Kidney (tissue), 14 donors: Measurements from ENCODE around the gene FUS. TPM values are rescaled to one million over a fixed set of nuclear protein-coding genes. Genes with fewer than 3 reads are reported as not detected.
"Not testable (repeated sequence)": the region's sequence is repeated elsewhere in the genome, so short reads cannot be mapped to it uniquely, and the experiment has no call there.

Source experiments
- DNase-seq, 5 donors: peaks; one replicate each; pipeline ENCODE4 v3.0.0-alpha.2; 2013 to 2020
- FAIRE-seq: peaks from 2 replicates; lab custom pipeline; 2012; peaks lifted over from hg19 to GRCh38; lab: Jason Lieb, UNC
- H3K27ac ChIP-seq, 2 donors: one replicate each; pipeline ENCODE4 v1.7.0; 2013; ENCODE audit warnings: low read depth in 2 of 2, low read length in 2 of 2, inconsistent platforms in 1 of 2
- H3K27me3 ChIP-seq: one replicate; pipeline ENCODE4 v1.7.1; 2013; ENCODE audit warnings: low read length, inconsistent platforms; ENCODE audit not compliant: control insufficient read depth, insufficient read depth
- H3K36me3 ChIP-seq, 3 donors: one replicate each; pipeline versions ENCODE4 v1.7.0 to v1.7.1; 2013; ENCODE audit warnings: low read length in 3 of 3, control low read depth in 1 of 3, inconsistent platforms in 1 of 3; ENCODE audit not compliant: insufficient read depth in 3 of 3, control insufficient read depth in 2 of 3
- H3K4me1 ChIP-seq, 3 donors: one replicate each; pipeline versions ENCODE4 v1.7.0 to v1.7.1; 2013; ENCODE audit warnings: low read length in 3 of 3, inconsistent platforms in 1 of 3, low read depth in 1 of 3; ENCODE audit not compliant: control insufficient read depth in 2 of 3, insufficient read depth in 2 of 3
- H3K4me3 ChIP-seq, 3 donors: one replicate each; pipeline versions ENCODE4 v1.7.0 to v1.8.1; 2013; ENCODE audit warnings: low read length in 3 of 3, control low read depth in 1 of 3, inconsistent platforms in 1 of 3
- H3K9ac ChIP-seq, 3 donors: one replicate each; pipeline versions ENCODE4 v1.7.0 to v1.7.1; 2013; ENCODE audit warnings: low read length in 3 of 3, control low read depth in 1 of 3, inconsistent platforms in 1 of 3
- H3K9me3 ChIP-seq, 3 donors: one replicate each; pipeline versions ENCODE4 v1.7.0 to v1.7.1; 2013; ENCODE audit warnings: low read length in 3 of 3, control low read depth in 1 of 3, inconsistent platforms in 1 of 3; ENCODE audit not compliant: control insufficient read depth in 2 of 3, insufficient read depth in 1 of 3
- intact Hi-C: fragments of 100-400 bp; cut with DNase I; formaldehyde crosslinking; loops from one replicate; pipeline ENCODE4 v1.11.1; 2022
- polyA plus RNA-seq: library from polyadenylated mRNA; stranded (reverse); fragments of 350-450 nt; fragmentation: Illumina TruSeq; extraction: RNeasy Lipid Tissue Mini Kit (QIAGEN cat#74804); gene quantifications from one replicate; pipeline ENCODE4 v1.2.3, GENCODE V29; 2014; ENCODE audit warnings: low read depth, low replicate concordance; ENCODE audit not compliant: insufficient read depth
- total RNA-seq: library from RNA; stranded (reverse); fragmentation: NEBNext Ultra II Directional; extraction: Animal tissue kit (Norgen Biotek cat#: 25700); gene quantifications from one replicate; pipeline ENCODE4 v1.2.1, GENCODE V29; 2021
- TF ChIP-seq, protein P1 (sequence below): IDR thresholded peaks from 3 replicates; pipeline ENCODE4 v1.5.1; 2012; ENCODE audit warnings: mild to moderate bottlenecking, moderate library complexity, borderline replicate concordance; ENCODE audit not compliant: insufficient read depth; ENCODE audit errors: extremely low read depth
- donor health status: control.
- donor health status: control.
- donor health status: control.
- donor health status: control.
- donor health status: control.
- donor health status: DM: yes; HTN: yes; CAD: no.
- donor health status: Normal renal cell carcinoma (clear cell type).

FUS gene
- total and polyA plus RNA-seq, 2 donors from 2014 or later, result 180 to 333 TPM

DNA sequence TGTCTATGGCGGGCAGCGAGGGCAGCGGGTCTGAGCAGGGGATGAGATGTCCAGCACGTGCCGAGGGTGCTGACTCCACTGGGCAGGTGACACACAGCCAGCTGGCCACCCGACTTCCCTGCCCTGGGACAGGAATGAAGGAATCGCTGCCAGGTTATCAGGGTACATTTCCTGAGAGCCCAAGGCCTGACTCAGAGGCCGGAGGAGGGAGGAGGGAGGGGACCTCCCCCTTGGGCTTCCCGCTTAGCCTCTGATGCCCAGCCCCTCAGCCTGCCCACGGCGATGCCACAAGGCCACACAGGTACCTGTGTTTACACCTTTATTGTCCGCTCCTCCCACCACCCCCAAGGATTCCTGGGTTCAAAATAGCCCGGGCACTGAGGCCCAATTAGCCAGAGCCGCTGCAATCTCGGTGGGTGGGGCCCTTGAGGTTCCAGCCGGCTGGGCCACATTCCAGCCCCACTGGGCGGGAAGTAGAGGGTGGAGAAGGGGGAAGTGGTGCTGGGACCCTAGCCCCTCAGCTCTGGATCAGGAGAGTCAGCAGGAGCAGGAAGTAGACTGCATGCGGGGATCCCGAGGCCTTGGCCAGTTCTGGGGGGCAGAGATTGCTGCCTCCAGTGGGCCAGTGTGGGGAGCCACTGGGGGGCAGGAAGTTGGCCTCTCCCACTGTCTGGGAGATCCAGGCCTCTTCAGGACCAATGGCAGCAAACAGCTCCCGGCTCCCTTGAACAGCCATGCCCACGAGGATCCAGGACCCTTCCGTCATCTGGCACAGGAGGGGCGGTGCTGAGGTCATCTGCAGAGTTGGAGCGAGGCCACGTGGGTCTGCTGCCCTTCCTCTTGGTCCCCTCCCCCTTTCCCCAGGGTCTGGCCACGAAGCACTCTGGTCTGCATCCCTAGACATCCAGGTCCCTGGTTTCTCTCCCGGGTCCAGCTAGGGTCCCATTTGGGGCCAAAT, 41.0 kb upstream of the FUS start:
- DNase-seq (peak; percentile 45 to 95 (median 70)), FAIRE-seq (no peak)
- H3K4me3 ChIP-seq, result no peak overlapping the region
- no peaks in the 10 kb centered on the region for H3K36me3 ChIP-seq
- intact Hi-C loops, result no loop called here
- TF ChIP-seq, protein P1, sequence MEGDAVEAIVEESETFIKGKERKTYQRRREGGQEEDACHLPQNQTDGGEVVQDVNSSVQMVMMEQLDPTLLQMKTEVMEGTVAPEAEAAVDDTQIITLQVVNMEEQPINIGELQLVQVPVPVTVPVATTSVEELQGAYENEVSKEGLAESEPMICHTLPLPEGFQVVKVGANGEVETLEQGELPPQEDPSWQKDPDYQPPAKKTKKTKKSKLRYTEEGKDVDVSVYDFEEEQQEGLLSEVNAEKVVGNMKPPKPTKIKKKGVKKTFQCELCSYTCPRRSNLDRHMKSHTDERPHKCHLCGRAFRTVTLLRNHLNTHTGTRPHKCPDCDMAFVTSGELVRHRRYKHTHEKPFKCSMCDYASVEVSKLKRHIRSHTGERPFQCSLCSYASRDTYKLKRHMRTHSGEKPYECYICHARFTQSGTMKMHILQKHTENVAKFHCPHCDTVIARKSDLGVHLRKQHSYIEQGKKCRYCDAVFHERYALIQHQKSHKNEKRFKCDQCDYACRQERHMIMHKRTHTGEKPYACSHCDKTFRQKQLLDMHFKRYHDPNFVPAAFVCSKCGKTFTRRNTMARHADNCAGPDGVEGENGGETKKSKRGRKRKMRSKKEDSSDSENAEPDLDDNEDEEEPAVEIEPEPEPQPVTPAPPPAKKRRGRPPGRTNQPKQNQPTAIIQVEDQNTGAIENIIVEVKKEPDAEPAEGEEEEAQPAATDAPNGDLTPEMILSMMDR, result no peak
- H3K9me3 ChIP-seq, result no peaks in the 10 kb centered on the region
- H3K9ac ChIP-seq, result peak overlapping the region in 1 of 3 donors; percentile 26
- no peaks in the 10 kb centered on the region for H3K27me3 ChIP-seq
- H3K4me1 ChIP-seq, result peaks cover 0 to 28% (median 18%) of the 10 kb centered on the region in 3 donors
- peak overlapping the region; percentile 45 to 71 for H3K27ac ChIP-seq

DNA sequence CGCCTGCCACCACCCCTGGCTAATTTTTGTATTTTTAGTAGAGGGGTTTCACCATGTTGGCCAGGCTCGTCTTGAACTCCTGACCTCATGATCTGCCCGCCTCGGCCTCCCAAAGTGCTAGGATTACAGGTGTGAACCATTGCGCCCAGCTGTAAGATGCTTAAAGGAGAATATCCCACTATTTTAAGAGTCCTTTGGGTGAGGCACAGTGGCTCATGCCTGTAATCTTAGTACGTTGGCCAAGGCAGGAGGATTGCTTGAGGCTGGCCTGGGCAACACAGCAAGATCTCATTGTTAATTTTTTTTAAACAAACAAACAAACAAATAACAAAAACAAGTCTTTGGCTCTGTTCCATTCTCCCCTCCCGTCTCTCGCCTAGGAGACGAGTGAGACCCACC, 38.9 kb upstream of the FUS start:
- H3K36me3 ChIP-seq, FAIRE-seq, intact Hi-C loops, H3K4me3 ChIP-seq, H3K27me3 ChIP-seq, DNase-seq, H3K9me3 ChIP-seq: not testable (repeated sequence)
- H3K9ac ChIP-seq, result peak overlapping the region in 1 of 3 donors; percentile 59
- H3K4me1 ChIP-seq, result peaks cover 0 to 23% (median 10%) of the 10 kb centered on the region in 3 donors
- peak overlapping the region; percentile 66 to 77 for H3K27ac ChIP-seq

DNA sequence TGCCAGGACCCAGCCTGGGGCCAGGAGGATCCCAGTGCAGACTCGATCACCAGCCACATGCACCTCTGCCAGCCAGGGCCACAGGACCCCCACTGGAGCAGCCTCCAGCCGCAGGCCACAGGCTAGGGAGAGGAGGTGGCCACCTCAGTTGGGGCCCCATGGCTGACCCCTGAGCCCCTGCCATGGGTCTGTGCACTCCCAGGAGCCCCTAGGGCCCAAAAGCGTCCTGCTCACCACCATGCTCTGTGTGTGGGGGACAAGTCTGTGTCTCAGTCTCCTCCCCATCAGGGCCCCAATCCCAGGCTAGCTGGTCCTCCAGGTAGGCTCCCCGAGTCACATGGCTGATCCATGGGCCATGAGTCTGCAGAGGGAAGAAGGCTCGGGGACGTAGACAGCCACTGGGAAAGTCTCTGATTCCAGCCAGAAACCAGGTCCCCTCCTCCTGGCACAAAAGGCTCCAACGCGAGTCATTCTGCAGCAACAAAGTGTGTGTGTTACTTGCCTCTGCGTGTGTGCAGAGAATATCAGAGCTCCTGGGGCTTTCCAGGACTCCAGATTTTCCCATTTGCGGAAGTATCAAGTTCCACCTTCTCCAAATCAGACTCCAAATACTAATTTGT, 38.3 kb upstream of the FUS start:
- peak overlapping the region; percentile 66 to 77 for H3K27ac ChIP-seq
- H3K9me3 ChIP-seq, result no peaks in the 10 kb centered on the region
- H3K27me3 ChIP-seq, result no peaks in the 10 kb centered on the region
- H3K4me3 ChIP-seq, result peak overlapping the region; percentile 35 to 72 (median 39)
- H3K4me1 ChIP-seq, result peaks cover 0 to 22% (median 7%) of the 10 kb centered on the region in 3 donors
- DNase-seq, result peak in 2 of 5 donors; percentile 85
- FAIRE-seq, result no peak
- H3K36me3 ChIP-seq, result no peaks in the 10 kb centered on the region
- TF ChIP-seq, protein P1, result no peak
- peak overlapping the region in 2 of 3 donors; percentile 9 to 59 for H3K9ac ChIP-seq
- intact Hi-C loops, result no loop called here
